ENCODE data around the gene RAD51B.
"Not testable (repeated sequence)": the region's sequence is repeated elsewhere in the genome, so short reads cannot be mapped to it uniquely, and the experiment has no call there.

RAD51B gene

GRCh38 chr14:68085742-68086141, 266.2 kb downstream of the RAD51B start:
- no peak for DNase-seq

GRCh38 chr14:68088451-68088854, 268.9 kb downstream of the RAD51B start:
- peak in 1 of 2 experiments; percentile 28 for DNase-seq

- peak; percentile 52 to 71 for DNase-seq
Observed at GRCh38 chr14:68089146-68089731, 269.7 kb downstream of the RAD51B start.

- no peak for DNase-seq
Observed at GRCh38 chr14:68094158-68094557, 274.6 kb downstream of the RAD51B start.

- no peak for DNase-seq
Observed at GRCh38 chr14:68094752-68095151, 275.2 kb downstream of the RAD51B start.

GRCh38 chr14:68097727-68098126, 278.1 kb downstream of the RAD51B start:
- no peak for DNase-seq

- DNase-seq, result no peak
Observed at GRCh38 chr14:68098834-68099233, 279.3 kb downstream of the RAD51B start.

- no peak for DNase-seq
Observed at GRCh38 chr14:68099495-68100045, 280.0 kb downstream of the RAD51B start.

- not testable (repeated sequence) for DNase-seq
Observed at GRCh38 chr14:68101715-68102301, 282.2 kb downstream of the RAD51B start.

- DNase-seq, result no peak
Observed at GRCh38 chr14:68103853-68104252, 284.3 kb downstream of the RAD51B start.

- no peak for DNase-seq
Observed at GRCh38 chr14:68104518-68104917, 284.9 kb downstream of the RAD51B start.

- DNase-seq, result no peak
Observed at GRCh38 chr14:68105816-68106215, 286.2 kb downstream of the RAD51B start.

GRCh38 chr14:68106456-68106855, 286.9 kb downstream of the RAD51B start:
- DNase-seq, result no peak

- DNase-seq, result no peak
Observed at GRCh38 chr14:68106905-68107304, 287.3 kb downstream of the RAD51B start.

- no peak for DNase-seq
Observed at GRCh38 chr14:68109132-68109900, 289.7 kb downstream of the RAD51B start.

GRCh38 chr14:68111097-68111852, 291.7 kb downstream of the RAD51B start:
- DNase-seq, result no peak

- no peak for DNase-seq
Observed at GRCh38 chr14:68111853-68112270, 292.3 kb downstream of the RAD51B start.

- DNase-seq, result no peak
Observed at GRCh38 chr14:68112442-68112841, 292.9 kb downstream of the RAD51B start.

- DNase-seq, result no peak
Observed at GRCh38 chr14:68113343-68113930, 293.9 kb downstream of the RAD51B start.

GRCh38 chr14:68115952-68116351, 296.4 kb downstream of the RAD51B start:
- DNase-seq, result not testable (repeated sequence)

GRCh38 chr14:68122651-68123050, 303.1 kb downstream of the RAD51B start:
- DNase-seq, result no peak

- DNase-seq, result no peak
Observed at GRCh38 chr14:68124050-68124449, 304.5 kb downstream of the RAD51B start.
